Measurements from ENCODE around the gene GIMAP2. TPM values are rescaled to one million over a fixed set of nuclear protein-coding genes. Genes with fewer than 3 reads are reported as not detected.

Gene GIMAP2
- total and polyA plus RNA-seq, 9 of the 15 experiments (the other 6 are each of a cell fraction or from before 2014, with no cell fraction given), result 0.37 to 1.8 (median 1.2) TPM

DNA sequence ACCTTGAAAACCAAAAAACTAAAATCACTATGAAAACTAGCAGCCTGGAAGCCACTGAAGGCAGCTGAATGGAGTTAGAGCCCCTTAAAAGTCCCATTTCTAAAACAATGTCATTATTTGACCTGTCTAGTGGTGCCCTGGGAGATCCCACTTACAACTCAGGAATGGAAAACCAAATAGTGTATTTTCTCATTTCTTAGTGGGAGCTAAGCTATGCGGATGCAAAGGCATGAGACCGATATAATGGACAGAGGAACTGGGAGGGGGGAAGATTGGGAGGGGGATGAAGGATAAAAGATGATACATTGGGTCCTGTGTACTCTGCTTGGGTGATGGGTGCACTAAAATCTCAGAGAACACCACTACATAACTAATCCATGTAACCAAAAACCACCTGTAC is 9.8 kb upstream of the GIMAP2 start:
- Histone ChIP-seq H4K20me1 (replicated peaks; ENCODE audit: control insufficient read depth, insufficient read depth, low read length) (no peaks in the 10 kb centered on the region), H3K27me3 (ENCODE audit: control insufficient read depth in 2 of 2, insufficient read depth in 2 of 2, low read length in 2 of 2) (no peaks in the 10 kb centered on the region; a peak in 1 of 5 replicates), H3K36me3 (ENCODE audit: control insufficient read depth, insufficient read depth, low read length) (no peaks in the 10 kb centered on the region), H2AFZ (ENCODE audit: low read depth, low read length) (no peak overlapping the region), H3K79me2 (ENCODE audit: control insufficient read depth, insufficient read depth, low read length) (no peaks in the 10 kb centered on the region), H3K4me3 (no peak overlapping the region), H3K9me3 (replicated peaks; ENCODE audit: control insufficient read depth, insufficient read depth, low read depth, low read length) (no peaks in the 10 kb centered on the region), H3K9me1 (ENCODE audit: control insufficient read depth, insufficient read depth, low read length) (no peaks in the 10 kb centered on the region), H3K4me2 (ENCODE audit: insufficient read depth, low read length) (no peak overlapping the region), H3K9ac (ENCODE audit: insufficient read depth in 1 of 2, low read depth in 2 of 2, low read length in 2 of 2) (no peak overlapping the region), H3K4me1 (replicated peaks in 1 of 2; ENCODE audit: control insufficient read depth in 2 of 2, insufficient read depth in 2 of 2, low read length in 2 of 2) (no peaks in the 10 kb centered on the region), H3K27ac (ENCODE audit: extremely low read depth, low read depth, low read length) (no peak overlapping the region)
- no TSS peak for BruUV-seq (replicated peaks)
- TF ChIP-seq PML (IDR thresholded peaks at IDR 0.05; ENCODE audit: low read length), result no peak
- no peak for TF ChIP-seq CHD4 (IDR thresholded peaks at IDR 0.05; ENCODE audit: insufficient read depth, insufficient replicate concordance, low read depth, low read length, poor library complexity, severe bottlenecking)
- TF ChIP-seq, protein P1, sequence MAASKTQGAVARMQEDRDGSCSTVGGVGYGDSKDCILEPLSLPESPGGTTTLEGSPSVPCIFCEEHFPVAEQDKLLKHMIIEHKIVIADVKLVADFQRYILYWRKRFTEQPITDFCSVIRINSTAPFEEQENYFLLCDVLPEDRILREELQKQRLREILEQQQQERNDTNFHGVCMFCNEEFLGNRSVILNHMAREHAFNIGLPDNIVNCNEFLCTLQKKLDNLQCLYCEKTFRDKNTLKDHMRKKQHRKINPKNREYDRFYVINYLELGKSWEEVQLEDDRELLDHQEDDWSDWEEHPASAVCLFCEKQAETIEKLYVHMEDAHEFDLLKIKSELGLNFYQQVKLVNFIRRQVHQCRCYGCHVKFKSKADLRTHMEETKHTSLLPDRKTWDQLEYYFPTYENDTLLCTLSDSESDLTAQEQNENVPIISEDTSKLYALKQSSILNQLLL (CRISPR knock-in tag; IDR thresholded peaks at IDR 0.05; ENCODE audit: borderline replicate concordance), result no peak
- no peak for TF ChIP-seq TAF15 (IDR thresholded peaks at IDR 0.05; ENCODE audit: low read depth, low read length)
- no peak for TF ChIP-seq TCF3 (CRISPR knock-in tag; IDR thresholded peaks at IDR 0.05)
- no peak for TF ChIP-seq PCBP2 (IDR thresholded peaks at IDR 0.05; ENCODE audit: low read depth, low read length, poor library complexity, severe bottlenecking)
- no peak for TF ChIP-seq PURB (CRISPR knock-in tag; IDR thresholded peaks at IDR 0.05; ENCODE audit: low read depth)
- TF ChIP-seq KLF10 (CRISPR knock-in tag; IDR thresholded peaks at IDR 0.05), result no peak
- no peak for TF ChIP-seq RFX7 (CRISPR knock-in tag; IDR thresholded peaks at IDR 0.05)
- TF ChIP-seq KAT7 (CRISPR knock-in tag; IDR thresholded peaks at IDR 0.05; ENCODE audit: borderline replicate concordance), result no peak
- TF ChIP-seq RBM25 (IDR thresholded peaks at IDR 0.05; ENCODE audit: low read depth, low read length, severe bottlenecking), result no peak
- TF ChIP-seq PTTG1 (tag; IDR thresholded peaks at IDR 0.05; ENCODE audit: low read depth), result no peak
- TF ChIP-seq POLR2AphosphoS5 (IDR thresholded peaks at IDR 0.05; ENCODE audit: control insufficient read depth, insufficient read depth, low read depth, low read length), result no peak
- no peak for TF ChIP-seq ZNF316 (IDR thresholded peaks at IDR 0.05)
- TF ChIP-seq TGIF2 (CRISPR knock-in tag; IDR thresholded peaks at IDR 0.05), result no peak
- TF ChIP-seq, protein P2, sequence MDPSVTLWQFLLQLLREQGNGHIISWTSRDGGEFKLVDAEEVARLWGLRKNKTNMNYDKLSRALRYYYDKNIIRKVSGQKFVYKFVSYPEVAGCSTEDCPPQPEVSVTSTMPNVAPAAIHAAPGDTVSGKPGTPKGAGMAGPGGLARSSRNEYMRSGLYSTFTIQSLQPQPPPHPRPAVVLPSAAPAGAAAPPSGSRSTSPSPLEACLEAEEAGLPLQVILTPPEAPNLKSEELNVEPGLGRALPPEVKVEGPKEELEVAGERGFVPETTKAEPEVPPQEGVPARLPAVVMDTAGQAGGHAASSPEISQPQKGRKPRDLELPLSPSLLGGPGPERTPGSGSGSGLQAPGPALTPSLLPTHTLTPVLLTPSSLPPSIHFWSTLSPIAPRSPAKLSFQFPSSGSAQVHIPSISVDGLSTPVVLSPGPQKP (CRISPR knock-in tag; IDR thresholded peaks at IDR 0.05), result no peak
- ChIA-PET POLR2A (no interaction called here), CTCF (ENCODE audit: low intra/inter-chr PET ratio) (no interaction called here)
- intact Hi-C loops (cut with micrococcal nuclease), result no loop called here
- in situ Hi-C loops (cut with MboI), result no loop called here
- 0% methylated on average over 2 of the region's 2 CpGs for WGBS (ENCODE audit: insufficient coverage, low coverage, missing lambda C conversion rate)
- no peak for DNase-seq (ENCODE audit: extremely low read depth in 1 of 4, low spot score in 3 of 4)
- ATAC-seq, result no peak
- FAIRE-seq, result no peak

Data from K562 (cell line).